Iris pigment epithelial cell (primary cell): ENCODE results near the gene ZYG11B.
"Not testable (repeated sequence)": the region's sequence is repeated elsewhere in the genome, so short reads cannot be mapped to it uniquely, and the experiment has no call there.

ENCODE experiments used
- DNase-seq: peaks from one replicate; pipeline ENCODE4 v3.0.0-alpha.2; 2011; ENCODE audit warnings: low read depth

ZYG11B gene

GRCh38 chr1:52852854-52853253 lies 126.6 kb downstream of the ZYG11B start:
- no peak for DNase-seq

GRCh38 chr1:52855584-52855983 lies 129.3 kb downstream of the ZYG11B start:
- DNase-seq = no peak

- DNase-seq = no peak
Measured at GRCh38 chr1:52856026-52856425, 129.8 kb downstream of the ZYG11B start.

- no peak for DNase-seq
Measured at GRCh38 chr1:52857443-52857842, 131.2 kb downstream of the ZYG11B start.

GRCh38 chr1:52862666-52863458 lies 136.6 kb downstream of the ZYG11B start:
- DNase-seq = no peak

GRCh38 chr1:52867087-52867863 lies 141.0 kb downstream of the ZYG11B start:
- DNase-seq = peak; percentile 33

- DNase-seq = not testable (repeated sequence)
Measured at GRCh38 chr1:52869727-52870126, 143.5 kb downstream of the ZYG11B start.

GRCh38 chr1:52876843-52877242 lies 150.6 kb downstream of the ZYG11B start:
- DNase-seq = no peak
